Neural cell (in vitro differentiated cells): ENCODE results near the gene TWNK. TPM values are rescaled to one million over a fixed set of nuclear protein-coding genes. Genes with fewer than 3 reads are reported as not detected.

Experiments
- H2AFZ ChIP-seq: fragments of 200-600, 300-800 bp; sonication (generic), shearing (Covaris generic); 2 replicates; pipeline ENCODE4 v1.6.0; 2014; ENCODE audit warnings: low read depth, mild to moderate bottlenecking, antibody characterized with exemption, low read length, moderate library complexity
- H3F3A ChIP-seq: fragments of 200-600 bp; shearing (Covaris generic); 2 replicates; pipeline ENCODE4 v1.6.1; 2016; ENCODE audit warnings: mild to moderate bottlenecking, moderate library complexity, mixed read lengths, antibody characterized with exemption, low read length; ENCODE audit not compliant: insufficient read depth, poor library complexity, severe bottlenecking
- H3K27ac ChIP-seq: fragments of 200-600, 300-800 bp; sonication (generic), shearing (Covaris generic); 2 replicates; pipeline ENCODE4 v1.5.1; 2014; ENCODE audit warnings: mild to moderate bottlenecking, low read length, moderate library complexity
- H3K27me3 ChIP-seq: fragments of 300-800, 200-600 bp; sonication (generic), shearing (Covaris generic); 2 replicates; pipeline ENCODE4 v1.6.0; 2014; ENCODE audit warnings: mild to moderate bottlenecking, low read depth, low read length, moderate library complexity; ENCODE audit not compliant: insufficient read depth
- H3K36me3 ChIP-seq: fragments of 300-800, 200-600 bp; sonication (generic), shearing (Covaris generic); 2 replicates; pipeline ENCODE4 v1.5.1; 2014; ENCODE audit warnings: mild to moderate bottlenecking, antibody characterized with exemption, low read length, moderate library complexity; ENCODE audit not compliant: insufficient read depth
- H3K4me2 ChIP-seq: fragments of 300-800, 200-600 bp; sonication (generic), shearing (Covaris generic); 2 replicates; pipeline ENCODE4 v1.6.0; 2014; ENCODE audit warnings: mild to moderate bottlenecking, low read length
- H3K4me3 ChIP-seq: fragments of 300-800, 200-600 bp; sonication (generic), shearing (Covaris generic); 2 replicates; pipeline ENCODE4 v1.5.1; 2014; ENCODE audit warnings: mild to moderate bottlenecking, low read length, moderate library complexity
- H3K79me2 ChIP-seq: fragments of 200-600 bp; shearing (Covaris generic); replicated peaks from 2 replicates; pipeline ENCODE4 v1.6.0; 2014; ENCODE audit warnings: mild to moderate bottlenecking, low read length, moderate library complexity; ENCODE audit not compliant: insufficient read depth
- H3K9ac ChIP-seq: fragments of 300-800, 200-600 bp; sonication (generic), shearing (Covaris generic); 2 replicates; pipeline ENCODE4 v1.6.1; 2016; ENCODE audit warnings: mild to moderate bottlenecking, low read length, mixed read lengths
- H3K9me2 ChIP-seq: fragments of 200-600 bp; shearing (Covaris generic); 2 replicates; pipeline ENCODE4 v1.6.1; 2016; ENCODE audit warnings: mild to moderate bottlenecking, low read length, mixed read lengths; ENCODE audit not compliant: insufficient read depth
- H3K9me3 ChIP-seq: fragments of 200-600, 300-800 bp; sonication (generic), shearing (Covaris generic); 2 replicates; pipeline ENCODE4 v1.6.1; 2016; ENCODE audit warnings: mild to moderate bottlenecking, mixed run types, low read length, moderate library complexity, mixed read lengths
- H4K20me1 ChIP-seq: fragments of 200-600 bp; shearing (Covaris generic); 2 replicates; pipeline ENCODE4 v1.6.1; 2016; ENCODE audit warnings: mild to moderate bottlenecking, mixed run types; ENCODE audit not compliant: insufficient read depth
- EP300 ChIP-seq: fragments of 450-650 bp; conservative IDR thresholded peaks from 2 replicates; pipeline ENCODE4 v1.6.1; 2014; ENCODE audit warnings: antibody characterized with exemption, mild to moderate bottlenecking, moderate library complexity; ENCODE audit not compliant: poor library complexity, severe bottlenecking
- EZH2 ChIP-seq: fragments of 200-600, 300-800 bp; shearing (Covaris generic), sonication (generic); IDR thresholded peaks from 2 replicates; pipeline ENCODE4 v1.6.1; 2014; ENCODE audit warnings: antibody characterized with exemption, low read length, borderline replicate concordance, mild to moderate bottlenecking; ENCODE audit not compliant: insufficient read depth, poor library complexity, severe bottlenecking
- MXI1 ChIP-seq: fragments of 450-650 bp; conservative IDR thresholded peaks from 2 replicates; pipeline ENCODE4 v1.6.1; 2014; ENCODE audit warnings: antibody characterized with exemption, mild to moderate bottlenecking; ENCODE audit not compliant: poor library complexity, severe bottlenecking
- POLR2AphosphoS5 ChIP-seq: IDR thresholded peaks from 2 replicates; pipeline ENCODE4 v1.6.1; 2012
- RAD21 ChIP-seq: fragments of 450-650 bp; conservative IDR thresholded peaks from 2 replicates; pipeline ENCODE4 v1.6.1; 2014; ENCODE audit warnings: antibody characterized with exemption, mild to moderate bottlenecking, moderate library complexity
- REST ChIP-seq: IDR thresholded peaks from 2 replicates; pipeline ENCODE4 v1.6.1; 2012; ENCODE audit warnings: borderline replicate concordance
- SMC3 ChIP-seq: fragments of 450-650 bp; conservative IDR thresholded peaks from 2 replicates; pipeline ENCODE4 v1.6.1; 2014; ENCODE audit warnings: antibody characterized with exemption, mild to moderate bottlenecking, moderate library complexity; ENCODE audit not compliant: poor library complexity
- TAF1 ChIP-seq: IDR thresholded peaks from 2 replicates; pipeline ENCODE4 v1.6.1; 2012; ENCODE audit warnings: low read depth
- polyA plus RNA-seq: library from polyadenylated mRNA; depleted of rRNA; stranded (reverse); fragments of >200 nt; gene quantifications from 2 replicates; pipeline ENCODE4 v1.2.3, GENCODE V29; 2014
- TF ChIP-seq, protein P1 (sequence below): fragments of 450-650 bp; IDR thresholded peaks from 2 replicates; pipeline ENCODE4 v1.5.1; 2014; ENCODE audit warnings: antibody characterized with exemption, mild to moderate bottlenecking, moderate library complexity; ENCODE audit not compliant: poor library complexity, severe bottlenecking

The TWNK gene
- polyA plus RNA-seq, 1 donor from 2014 or later: 4.8 TPM

- Histone ChIP-seq H3K4me3 (no peak overlapping the region), H3K27me3 (peaks cover 55% of the 10 kb centered on the region), H3K79me2 (no peaks in the 10 kb centered on the region), H3K9ac (no peak overlapping the region), H3K9me2 (no peaks in the 10 kb centered on the region), H3K36me3 (no peaks in the 10 kb centered on the region), H3F3A (no peaks in the 10 kb centered on the region), H3K27ac (no peak overlapping the region), H4K20me1 (no peaks in the 10 kb centered on the region), H3K4me2 (no peak overlapping the region), H2AFZ (no peak overlapping the region), H3K9me3 (no peaks in the 10 kb centered on the region)
- TF ChIP-seq SMC3 (no peak), EZH2 (no peak), MXI1 (no peak), TAF1 (no peak), RAD21 (peak; percentile 35), EP300 (no peak), REST (no peak)
- TF ChIP-seq, protein P1, sequence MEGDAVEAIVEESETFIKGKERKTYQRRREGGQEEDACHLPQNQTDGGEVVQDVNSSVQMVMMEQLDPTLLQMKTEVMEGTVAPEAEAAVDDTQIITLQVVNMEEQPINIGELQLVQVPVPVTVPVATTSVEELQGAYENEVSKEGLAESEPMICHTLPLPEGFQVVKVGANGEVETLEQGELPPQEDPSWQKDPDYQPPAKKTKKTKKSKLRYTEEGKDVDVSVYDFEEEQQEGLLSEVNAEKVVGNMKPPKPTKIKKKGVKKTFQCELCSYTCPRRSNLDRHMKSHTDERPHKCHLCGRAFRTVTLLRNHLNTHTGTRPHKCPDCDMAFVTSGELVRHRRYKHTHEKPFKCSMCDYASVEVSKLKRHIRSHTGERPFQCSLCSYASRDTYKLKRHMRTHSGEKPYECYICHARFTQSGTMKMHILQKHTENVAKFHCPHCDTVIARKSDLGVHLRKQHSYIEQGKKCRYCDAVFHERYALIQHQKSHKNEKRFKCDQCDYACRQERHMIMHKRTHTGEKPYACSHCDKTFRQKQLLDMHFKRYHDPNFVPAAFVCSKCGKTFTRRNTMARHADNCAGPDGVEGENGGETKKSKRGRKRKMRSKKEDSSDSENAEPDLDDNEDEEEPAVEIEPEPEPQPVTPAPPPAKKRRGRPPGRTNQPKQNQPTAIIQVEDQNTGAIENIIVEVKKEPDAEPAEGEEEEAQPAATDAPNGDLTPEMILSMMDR: peak; percentile 60
These were observed 31.5 kb downstream of the TWNK start for GRCh38 chr10:101018600-101019439.

DNA sequence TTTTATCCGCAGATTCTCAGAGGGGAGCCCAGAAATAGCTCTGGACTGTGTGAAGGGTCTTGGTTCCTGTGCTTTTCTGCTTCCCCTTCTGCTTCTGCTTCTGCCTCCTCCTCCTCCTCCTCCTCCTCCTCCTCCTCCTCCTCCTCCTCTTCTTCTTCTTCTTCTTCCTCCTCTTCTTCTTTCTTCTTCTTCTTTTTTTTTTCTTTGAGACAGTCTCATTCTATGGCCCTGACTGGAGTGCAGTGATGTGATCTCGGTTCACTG is 32.0 kb downstream of the TWNK start:
- no peaks in the 10 kb centered on the region for H3K79me2 ChIP-seq
- H4K20me1 ChIP-seq: no peaks in the 10 kb centered on the region
- no peak overlapping the region for H2AFZ ChIP-seq
- no peaks in the 10 kb centered on the region for H3K36me3 ChIP-seq
- H3K4me2 ChIP-seq: no peak overlapping the region
- H3K27ac ChIP-seq: no peak overlapping the region
- no peaks in the 10 kb centered on the region for H3F3A ChIP-seq
- no peaks in the 10 kb centered on the region for H3K9me3 ChIP-seq
- H3K9ac ChIP-seq: no peak overlapping the region
- no peak overlapping the region for H3K4me3 ChIP-seq
- H3K27me3 ChIP-seq: peaks cover 55% of the 10 kb centered on the region
- H3K9me2 ChIP-seq: no peaks in the 10 kb centered on the region
- TF ChIP-seq REST (no peak), SMC3 (no peak), EP300 (no peak), TAF1 (no peak), EZH2 (no peak), MXI1 (no peak), RAD21 (no peak), POLR2AphosphoS5 (no peak)
- TF ChIP-seq, protein P1: no peak
